HG02678 (cell line): Measurements from ENCODE around the gene AOC2.

Source experiments
- ATAC-seq: cut with Tn5 transposase; IDR thresholded peaks from one replicate; pipeline ENCODE4 v1.9.1; 2021; ENCODE audit warnings: mild to moderate bottlenecking, moderate library complexity; ENCODE audit not compliant: unreplicated experiment

AOC2 gene, protein sequence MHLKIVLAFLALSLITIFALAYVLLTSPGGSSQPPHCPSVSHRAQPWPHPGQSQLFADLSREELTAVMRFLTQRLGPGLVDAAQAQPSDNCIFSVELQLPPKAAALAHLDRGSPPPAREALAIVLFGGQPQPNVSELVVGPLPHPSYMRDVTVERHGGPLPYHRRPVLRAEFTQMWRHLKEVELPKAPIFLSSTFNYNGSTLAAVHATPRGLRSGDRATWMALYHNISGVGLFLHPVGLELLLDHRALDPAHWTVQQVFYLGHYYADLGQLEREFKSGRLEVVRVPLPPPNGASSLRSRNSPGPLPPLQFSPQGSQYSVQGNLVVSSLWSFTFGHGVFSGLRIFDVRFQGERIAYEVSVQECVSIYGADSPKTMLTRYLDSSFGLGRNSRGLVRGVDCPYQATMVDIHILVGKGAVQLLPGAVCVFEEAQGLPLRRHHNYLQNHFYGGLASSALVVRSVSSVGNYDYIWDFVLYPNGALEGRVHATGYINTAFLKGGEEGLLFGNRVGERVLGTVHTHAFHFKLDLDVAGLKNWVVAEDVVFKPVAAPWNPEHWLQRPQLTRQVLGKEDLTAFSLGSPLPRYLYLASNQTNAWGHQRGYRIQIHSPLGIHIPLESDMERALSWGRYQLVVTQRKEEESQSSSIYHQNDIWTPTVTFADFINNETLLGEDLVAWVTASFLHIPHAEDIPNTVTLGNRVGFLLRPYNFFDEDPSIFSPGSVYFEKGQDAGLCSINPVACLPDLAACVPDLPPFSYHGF

DNA sequence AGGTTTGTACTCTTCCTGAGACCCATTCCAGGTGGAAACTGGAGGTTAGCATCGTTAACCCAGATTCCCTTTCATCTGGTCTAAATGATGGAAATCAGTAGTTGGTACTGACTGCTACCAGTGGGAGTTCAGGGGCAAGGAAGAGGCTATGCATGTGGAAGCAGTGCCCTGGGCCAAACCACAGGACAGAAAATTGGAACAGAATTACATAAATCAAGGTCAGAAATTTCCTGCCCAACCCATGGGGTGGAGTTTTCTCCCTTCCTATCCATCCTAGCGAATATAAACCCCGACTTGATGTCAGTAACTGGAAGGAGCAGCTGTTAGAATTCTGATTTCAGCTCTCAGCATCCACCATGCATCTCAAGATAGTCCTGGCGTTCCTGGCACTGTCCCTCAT is at the start of gene AOC2:
Gene AOC2 (plus strand): TSS at position 310 of the 400 bp plus-strand sequence. CDS start 47 bp downstream, at position 357.
- no peak for ATAC-seq

DNA sequence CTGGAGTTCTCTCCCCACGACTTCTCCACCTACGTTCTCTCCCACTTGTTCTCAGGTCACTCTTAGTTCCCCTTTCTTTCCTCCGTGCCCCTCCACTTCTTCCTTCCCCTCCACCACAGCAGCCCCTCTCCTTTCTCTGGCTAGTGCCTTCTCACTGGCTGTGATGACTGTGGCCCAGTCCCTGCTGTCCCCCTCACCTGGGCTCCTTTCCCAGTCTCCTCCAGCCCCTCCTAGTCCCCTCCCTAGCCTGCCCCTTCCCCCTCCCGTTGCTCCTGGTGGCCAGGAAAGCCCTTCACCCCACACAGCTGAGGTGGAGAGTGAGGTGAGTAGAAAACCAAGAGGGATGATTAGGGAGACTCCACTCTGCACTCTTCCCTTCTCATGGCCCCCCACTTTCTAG is 49.3 kb upstream of the AOC2 start:
- ATAC-seq = no peak

DNA sequence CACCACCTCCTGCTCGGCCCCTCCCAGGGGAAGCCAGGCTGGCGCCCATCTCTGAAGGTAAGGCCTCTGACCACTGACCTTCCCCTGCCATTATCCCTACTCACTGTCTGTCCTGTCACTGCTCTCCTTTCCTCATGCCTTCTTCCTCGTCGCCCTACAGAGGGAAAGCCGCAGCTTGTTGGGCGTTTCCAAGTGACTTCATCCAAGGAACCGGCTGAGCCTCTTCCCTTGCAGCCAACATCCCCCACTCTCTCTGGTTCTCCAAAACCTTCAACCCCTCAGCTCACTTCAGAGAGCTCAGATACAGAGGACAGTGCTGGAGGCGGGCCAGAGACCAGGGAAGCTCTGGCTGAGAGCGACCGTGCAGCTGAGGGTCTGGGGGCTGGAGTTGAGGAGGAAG is 48.9 kb upstream of the AOC2 start:
- no peak for ATAC-seq

DNA sequence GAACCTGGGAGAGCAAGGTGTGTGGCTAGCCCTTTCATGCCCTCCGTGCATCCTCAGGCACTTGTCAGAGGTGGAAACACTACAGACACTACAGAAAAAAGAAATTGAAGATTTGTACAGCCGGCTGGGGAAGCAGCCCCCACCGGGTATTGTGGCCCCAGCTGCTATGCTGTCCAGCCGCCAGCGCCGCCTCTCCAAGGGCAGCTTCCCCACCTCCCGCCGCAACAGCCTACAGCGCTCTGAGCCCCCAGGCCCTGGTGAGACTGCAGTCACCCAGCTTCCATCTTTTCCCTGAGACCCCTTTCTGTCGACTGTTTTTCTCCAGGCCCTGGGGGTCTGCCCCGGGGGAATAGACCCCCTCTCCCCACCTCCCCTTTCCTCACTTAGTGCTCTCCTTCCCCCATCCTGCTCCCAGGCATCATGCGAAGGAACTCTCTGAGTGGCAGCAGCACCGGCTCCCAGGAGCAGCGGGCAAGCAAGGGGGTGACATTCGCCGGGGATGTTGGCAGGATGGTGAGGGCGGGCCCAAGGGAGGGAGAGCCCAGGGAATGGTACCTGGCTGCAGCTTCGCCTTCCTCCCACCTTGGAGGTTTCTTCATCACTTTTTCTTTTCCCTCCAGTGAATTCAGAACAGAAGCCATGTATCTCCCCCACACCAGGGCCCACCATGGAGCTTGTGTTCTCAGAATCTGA is 48.2 kb upstream of the AOC2 start:
- ATAC-seq = no peak

DNA sequence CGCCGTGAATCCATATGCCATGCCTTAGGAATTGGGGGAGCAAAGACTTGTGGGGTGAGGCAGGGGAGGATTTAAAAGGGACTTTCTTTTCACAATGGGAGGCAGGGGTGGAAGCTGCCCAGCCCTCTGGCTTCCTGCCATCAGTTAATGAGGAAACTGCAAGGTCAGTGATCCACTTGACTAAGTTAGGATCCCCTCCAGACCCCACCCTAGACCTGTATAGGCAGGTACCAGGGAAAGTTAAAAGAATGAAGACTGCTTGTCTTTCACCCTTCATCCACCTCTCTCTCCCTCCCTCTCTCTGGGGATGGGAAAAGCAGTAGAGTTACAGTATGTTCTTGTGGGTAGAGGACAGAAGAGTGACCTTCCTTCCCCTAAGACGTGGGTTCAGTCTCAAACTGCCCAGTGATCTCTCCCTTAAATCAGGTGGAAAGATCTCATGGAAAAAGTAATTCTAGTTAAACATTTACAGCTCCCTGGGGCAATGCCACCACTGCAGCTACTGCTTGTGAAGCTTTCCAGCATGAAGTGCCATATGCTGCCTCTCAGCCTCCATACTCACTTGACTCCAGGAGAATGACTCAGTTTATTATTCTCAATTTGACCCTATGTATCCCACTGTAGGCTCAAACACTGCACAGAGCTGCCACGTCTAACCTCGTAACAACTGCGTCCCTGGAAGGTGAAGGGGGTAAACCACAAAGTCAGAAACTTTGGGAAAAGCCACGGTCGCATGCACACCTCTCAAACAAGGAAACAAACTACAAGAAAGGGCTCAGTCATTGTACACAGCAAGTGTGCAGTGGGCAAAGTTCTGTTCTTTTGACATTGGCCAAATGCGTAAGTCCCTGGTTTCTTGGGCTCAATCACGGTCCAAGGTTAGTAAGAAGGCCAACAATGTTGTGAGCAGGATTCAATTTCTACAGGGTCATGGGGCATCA is 47.0 kb upstream of the AOC2 start:
- no peak for ATAC-seq

DNA sequence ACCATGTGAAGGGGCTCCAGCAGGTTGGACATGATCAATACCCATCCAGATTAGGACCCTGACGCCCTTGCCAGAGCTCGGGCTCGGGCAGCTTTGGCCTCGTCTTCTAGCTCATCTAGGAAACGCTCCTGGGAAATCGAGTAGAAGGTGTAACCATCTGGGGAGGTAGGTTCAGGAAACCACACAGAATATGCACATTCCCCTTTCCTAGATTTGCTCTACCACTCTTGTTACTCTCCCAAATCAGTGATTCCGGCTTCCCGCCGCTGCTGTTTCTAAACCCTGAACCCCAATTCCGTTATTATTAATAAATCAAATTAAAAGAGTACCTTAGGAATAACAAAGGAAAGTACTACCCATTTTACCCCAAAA is 46.4 kb upstream of the AOC2 start:
- no peak for ATAC-seq

DNA sequence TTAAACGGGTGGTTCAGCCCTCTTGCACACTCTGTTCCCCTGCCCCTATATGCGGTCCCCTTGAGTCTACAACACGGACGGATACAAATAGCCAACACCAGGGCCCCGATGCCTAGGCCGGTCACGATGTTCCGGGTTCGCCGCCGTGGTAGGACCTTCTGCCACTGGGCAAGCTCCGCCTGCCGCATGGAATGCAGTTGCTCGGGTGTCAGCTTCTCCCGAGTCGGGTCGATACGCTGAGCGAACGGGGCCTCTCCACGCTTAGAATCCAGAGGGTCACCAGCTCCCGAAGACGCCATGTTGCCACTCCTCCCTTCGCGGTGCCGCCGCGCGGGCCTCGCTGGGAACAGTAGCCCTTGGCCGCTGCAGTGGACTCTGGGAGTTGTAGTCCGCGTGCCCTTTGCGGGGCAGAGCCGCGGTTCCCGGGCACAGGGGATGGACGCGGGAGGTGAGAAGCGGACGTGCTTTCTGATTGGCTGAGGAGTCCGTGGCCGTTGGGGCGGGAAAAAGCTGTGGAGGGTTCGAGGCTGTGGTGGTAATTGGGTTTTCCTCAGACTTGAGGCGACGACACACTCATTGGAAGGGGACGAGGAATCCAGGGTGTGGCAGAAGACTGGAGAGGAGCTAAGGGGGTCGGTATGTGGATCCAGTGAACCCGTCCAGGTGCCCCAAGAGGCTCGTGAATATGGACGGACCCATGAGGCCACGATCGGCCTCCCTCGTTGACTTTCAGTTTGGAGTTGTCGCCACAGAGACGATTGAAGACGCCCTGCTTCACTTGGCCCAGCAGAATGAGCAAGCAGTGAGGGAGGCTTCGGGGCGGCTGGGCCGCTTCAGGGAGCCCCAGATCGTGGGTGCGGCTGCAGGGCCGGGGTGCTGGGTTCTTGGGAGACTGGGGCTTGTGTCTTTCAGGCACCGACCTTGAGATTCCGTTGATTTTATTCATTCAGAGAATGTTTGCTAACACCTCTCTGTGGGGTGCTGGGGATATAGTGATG is 45.7 kb upstream of the AOC2 start, which contains the start of the genes CNTD1 and COA3:
Gene CNTD1 (plus strand): TSS at position 479 of the 998 bp plus-strand sequence. CDS start 207 bp downstream, at position 686.
Gene COA3 (minus strand): TSS at position 322 of the 998 bp plus-strand sequence. CDS start 23 bp downstream, at position 299.
- peak; percentile 86 for ATAC-seq

DNA sequence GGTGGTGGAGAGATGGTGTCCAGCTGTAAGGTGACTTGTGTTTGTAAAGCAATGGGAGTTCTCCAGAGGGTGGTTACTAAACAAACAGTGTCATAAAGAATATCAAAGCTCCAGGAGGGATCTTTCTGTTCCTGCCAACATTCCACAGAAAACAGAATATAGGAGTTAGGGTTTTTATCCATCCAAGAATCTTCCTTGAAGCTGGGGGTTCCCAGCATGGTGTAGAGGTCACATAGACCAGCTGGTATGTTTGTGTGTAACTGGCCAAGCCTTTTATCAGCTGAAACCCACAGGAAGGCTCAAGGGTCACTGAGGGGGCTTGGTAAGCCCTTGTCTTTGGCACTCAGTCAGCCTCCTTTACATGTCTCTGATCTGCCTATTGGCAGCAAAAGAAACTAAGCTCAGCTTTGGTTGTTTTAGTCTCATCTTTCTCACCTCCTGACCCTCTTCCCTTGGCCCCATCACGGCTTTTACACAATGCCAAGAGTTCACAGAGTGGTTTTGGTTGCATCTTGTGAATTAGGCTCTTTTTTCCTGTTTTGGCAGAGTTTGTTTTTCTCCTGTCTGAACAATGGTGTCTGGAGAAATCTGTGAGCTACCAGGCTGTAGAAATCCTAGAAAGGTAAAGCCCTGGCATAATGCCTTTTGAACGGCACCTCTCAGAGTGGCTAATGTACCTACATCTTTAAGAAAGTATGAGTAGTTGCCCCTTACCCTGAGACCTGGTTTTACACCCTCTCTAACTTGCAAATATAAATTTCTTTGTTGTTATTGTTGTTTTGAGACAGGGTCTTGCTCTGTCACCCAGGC is 41.1 kb upstream of the AOC2 start:
- ATAC-seq = no peak

DNA sequence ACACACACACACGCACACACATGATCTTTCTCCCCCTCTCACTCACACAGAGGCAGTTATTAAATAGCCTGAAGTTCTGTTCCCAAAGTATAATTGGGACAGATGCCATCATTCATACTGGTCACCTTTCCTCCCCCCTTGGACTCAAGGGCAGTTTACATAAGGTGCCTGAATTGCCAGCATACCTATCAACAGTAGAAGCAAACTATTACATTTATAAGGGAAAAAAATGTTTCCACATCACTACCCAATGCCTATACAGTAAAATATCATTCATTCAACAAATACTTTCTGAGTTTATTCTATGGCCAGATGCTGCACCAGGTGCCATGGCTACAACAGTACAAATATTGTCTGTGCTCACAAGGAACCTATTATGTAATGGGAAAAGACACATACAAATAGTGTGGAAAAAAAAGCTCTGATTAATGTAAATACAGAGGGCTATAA is 39.4 kb upstream of the AOC2 start:
- no peak for ATAC-seq

DNA sequence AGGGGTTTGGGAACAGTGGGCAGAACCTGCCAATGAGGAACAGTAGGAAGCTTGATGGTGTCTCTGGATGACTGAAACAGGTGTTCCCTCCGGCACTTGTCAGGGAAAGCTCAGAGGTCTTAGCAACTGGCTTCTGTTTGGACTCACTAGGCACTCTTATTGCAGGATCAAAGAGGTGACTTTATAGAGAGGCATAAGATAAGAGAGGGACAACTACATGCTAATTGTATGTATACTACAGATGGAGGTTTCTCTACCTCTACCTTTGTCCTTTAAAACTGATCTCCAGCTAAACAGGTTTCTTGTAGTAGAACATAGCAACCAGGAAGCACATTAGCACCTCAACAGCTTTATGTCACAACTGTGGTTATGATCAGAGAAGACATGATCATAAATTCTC is 38.1 kb upstream of the AOC2 start:
- no peak for ATAC-seq

DNA sequence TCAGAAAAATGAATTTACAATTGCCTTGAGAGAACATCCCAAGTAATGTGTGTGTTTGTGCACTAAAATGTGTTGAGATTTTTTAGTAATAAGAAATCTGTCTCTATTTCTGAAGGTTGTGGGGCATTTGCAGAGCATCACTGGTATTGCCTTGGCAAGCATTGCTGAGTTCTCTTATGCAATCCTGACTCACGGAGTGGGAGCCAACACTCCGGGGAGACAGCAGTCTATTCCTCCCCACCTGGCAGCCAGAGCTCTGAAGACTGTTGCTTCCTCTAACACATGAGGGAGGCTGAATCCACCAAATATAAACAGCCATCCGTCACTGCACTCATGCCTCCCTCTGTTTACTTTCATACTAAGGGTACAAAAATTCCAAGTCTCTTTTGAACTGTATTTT is 35.1 kb upstream of the AOC2 start:
- ATAC-seq = no peak

DNA sequence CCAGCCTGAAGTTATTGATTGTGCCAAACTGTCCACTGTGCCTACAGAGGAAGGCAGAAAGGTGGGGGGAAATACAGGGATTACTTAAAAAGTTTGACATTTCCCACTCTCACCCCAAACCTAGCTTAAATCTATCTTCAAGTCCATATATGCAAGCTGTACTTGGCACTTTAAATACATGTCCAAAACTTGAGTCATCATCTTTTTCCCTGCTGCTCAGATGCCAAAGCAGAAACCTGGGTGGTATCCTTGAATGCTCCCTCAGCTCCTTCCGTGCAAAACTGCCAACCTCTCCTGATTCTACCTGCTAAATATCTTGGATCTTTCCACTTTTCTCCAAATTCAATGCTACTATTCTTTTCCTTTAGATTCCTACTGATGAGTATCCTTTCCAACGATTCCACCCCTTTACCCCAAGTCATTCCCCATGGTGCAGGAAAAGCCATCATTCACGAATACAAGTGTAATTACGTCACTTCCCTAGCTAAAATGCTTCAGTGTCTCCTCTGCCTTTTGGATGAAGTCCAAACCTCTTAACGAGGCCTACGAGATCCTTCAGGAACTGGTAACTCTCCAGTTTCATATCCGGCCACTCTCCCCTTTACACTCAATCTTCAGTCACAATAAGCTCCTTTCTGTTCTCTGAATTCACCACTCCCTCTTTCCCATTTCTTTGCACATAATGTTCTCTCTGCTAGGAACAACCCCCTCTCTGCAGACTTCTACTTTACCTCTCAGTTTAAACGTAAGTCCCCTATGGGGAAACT is 29.6 kb upstream of the AOC2 start:
- no peak for ATAC-seq

DNA sequence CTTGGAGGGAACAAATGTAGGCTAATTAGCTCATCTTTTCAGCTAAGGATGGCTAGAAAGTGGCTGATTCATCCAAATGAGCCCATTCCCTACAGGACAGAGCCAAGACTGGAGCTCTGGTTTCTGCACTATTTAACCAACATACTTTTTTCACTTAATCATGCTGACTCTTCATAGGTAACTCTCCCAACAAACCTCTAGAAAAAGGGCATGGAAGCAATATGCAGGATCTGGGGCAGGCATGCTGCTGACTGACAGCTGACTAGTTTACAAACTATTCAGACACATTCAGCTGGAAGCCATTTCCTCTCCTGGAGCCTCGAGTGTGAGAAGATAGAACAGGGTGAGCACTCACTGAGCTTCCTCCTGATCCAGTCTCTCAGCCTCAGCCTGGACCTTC is 26.5 kb upstream of the AOC2 start:
- ATAC-seq = no peak

DNA sequence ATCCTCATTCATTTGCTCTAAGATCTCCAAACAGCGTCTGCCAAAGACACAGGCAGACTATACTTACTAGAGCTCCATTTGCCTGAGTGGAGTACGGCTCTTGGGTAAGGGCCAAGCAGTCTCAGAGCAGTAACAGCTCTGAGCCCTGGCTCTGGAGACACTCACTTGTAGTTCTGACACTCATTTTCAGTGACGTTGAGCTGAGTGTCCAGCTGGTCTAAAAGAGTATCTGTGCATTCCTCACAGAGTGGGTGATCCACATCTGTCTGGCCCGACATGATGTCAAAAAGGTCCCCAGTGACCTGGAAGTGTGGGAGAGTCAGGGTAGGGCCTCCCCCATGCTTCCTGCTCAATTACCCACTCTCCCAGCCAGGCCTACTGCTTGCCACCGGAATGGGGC is 26.0 kb upstream of the AOC2 start:
- ATAC-seq = no peak

DNA sequence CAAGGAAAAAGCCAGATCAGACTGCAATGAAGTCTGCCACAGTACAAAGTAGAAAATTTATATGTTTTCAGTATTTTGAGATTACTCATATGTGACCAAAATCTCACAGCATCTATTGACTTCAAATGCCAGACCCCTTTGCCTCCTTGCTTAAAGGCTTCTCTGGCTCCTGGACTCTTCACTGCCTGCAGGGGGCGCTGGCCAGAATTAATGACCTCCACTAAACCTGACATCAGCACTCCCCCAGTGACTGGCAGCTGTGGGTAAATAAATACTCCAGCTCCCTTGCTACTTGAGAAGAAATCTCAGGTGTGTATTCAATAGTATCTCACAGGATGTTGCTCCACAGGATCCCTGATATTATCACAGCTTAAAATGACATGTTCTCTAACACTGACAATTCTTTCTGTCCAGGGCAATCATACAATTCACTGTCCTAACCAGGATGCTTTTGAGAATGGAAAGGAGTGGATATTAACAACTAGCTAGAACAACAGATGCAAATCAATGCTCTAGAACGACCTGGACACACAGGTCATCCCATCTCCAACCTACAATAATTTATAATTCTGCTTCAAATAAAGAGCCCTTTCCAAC is 24.3 kb upstream of the AOC2 start:
- ATAC-seq = no peak

DNA sequence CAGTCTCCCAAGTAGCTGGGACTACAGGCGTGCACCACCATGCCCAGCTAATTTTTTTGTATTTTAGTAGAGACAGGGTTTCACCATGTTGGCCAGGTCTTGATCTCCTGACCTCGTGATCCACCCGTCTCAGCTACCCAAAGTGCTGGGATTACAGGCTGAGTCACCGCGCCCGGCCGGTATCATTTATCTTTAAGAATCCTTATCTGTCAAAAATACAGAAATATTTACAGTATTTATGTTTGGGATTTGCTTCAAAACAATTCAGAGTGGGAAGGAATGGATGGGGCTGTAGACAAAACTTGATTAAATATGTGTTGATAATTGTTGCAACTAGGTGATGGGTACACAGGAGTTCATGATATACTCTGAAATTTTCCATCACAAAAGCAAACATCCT is 23.2 kb upstream of the AOC2 start:
- no peak for ATAC-seq

DNA sequence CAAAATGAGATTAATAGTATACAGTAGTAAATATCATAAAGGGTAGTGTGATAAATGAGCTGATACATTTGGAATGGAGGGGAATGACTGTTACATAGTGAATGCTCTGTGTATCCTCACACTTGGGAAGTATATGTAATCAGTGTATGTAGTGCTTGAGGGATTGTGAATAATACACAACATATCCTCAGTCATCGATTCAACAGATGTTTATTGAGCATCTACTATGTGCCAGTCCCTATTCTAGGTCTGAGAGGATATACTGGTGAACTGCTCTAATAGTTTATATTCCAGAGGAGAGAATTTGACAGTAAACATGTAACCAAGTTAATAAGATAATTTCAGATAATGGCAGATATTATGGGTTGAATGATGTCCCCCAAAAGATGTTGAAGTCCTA is 16.9 kb upstream of the AOC2 start:
- no peak for ATAC-seq
